Left ventricle myocardium inferior (tissue), 1 donor: Measurements from ENCODE around the gene METTL22. TPM values are rescaled to one million over a fixed set of nuclear protein-coding genes. Genes with fewer than 3 reads are reported as not detected.

Source experiments
- DNase-seq: peaks from one replicate; pipeline ENCODE4 v3.0.0-alpha.2; 2020
- H3K27ac ChIP-seq: fragments of 200-600 bp; replicated peaks from 2 replicates; pipeline ENCODE4 v1.8.0; 2021
- H3K27me3 ChIP-seq: fragments of 200-600 bp; 2 replicates; pipeline ENCODE4 v1.8.0; 2021; ENCODE audit warnings: low read depth
- H3K36me3 ChIP-seq: fragments of 200-600 bp; 2 replicates; pipeline ENCODE4 v1.8.0; 2021
- H3K4me1 ChIP-seq: fragments of 200-600 bp; 2 replicates; pipeline ENCODE4 v1.8.0; 2021
- H3K4me3 ChIP-seq: fragments of 200-600 bp; 2 replicates; pipeline ENCODE4 v1.8.0; 2021; ENCODE audit warnings: mild to moderate bottlenecking, moderate library complexity
- H3K9me3 ChIP-seq: fragments of 200-600 bp; replicated peaks from 2 replicates; pipeline ENCODE4 v1.8.0; 2021
- CTCF ChIP-seq: fragments of 200-600 bp; IDR thresholded peaks from 2 replicates; pipeline ENCODE4 v1.8.0; 2021; ENCODE audit warnings: antibody characterized with exemption, mild to moderate bottlenecking, borderline replicate concordance
- intact Hi-C: fragments of 100-400 bp; cut with micrococcal nuclease; formaldehyde crosslinking; loops from one replicate; pipeline ENCODE4 v1.11.0; 2022
- total RNA-seq: library from RNA; stranded (reverse); fragmentation: NEBNext Ultra II Directional; extraction: Animal tissue kit (Norgen Biotek cat#: 25700); gene quantifications from one replicate; pipeline ENCODE4 v1.2.1, GENCODE V29; 2021
- donor health status: DM: no; HTN: yes; CAD: no; lungs with severe emphysema.

Gene METTL22
- total RNA-seq, 1 donor from 2014 or later = 27.3 TPM

- no peaks in the 10 kb centered on the region for H3K36me3 ChIP-seq
- DNase-seq = no peak
- peaks cover 4% of the 10 kb centered on the region for H3K4me1 ChIP-seq
- no peak overlapping the region for H3K27ac ChIP-seq
- no peak for TF ChIP-seq CTCF
- peaks cover 28% of the 10 kb centered on the region for H3K9me3 ChIP-seq
- H3K27me3 ChIP-seq = peaks cover 41% of the 10 kb centered on the region
- intact Hi-C loops = no loop called here
- H3K4me3 ChIP-seq = no peak overlapping the region
Observed at GRCh38 chr16:8595783-8596182, 25.7 kb upstream of the METTL22 start.

- no peaks in the 10 kb centered on the region for H3K36me3 ChIP-seq
- intact Hi-C loops = no loop called here
- no peak for DNase-seq
- H3K4me3 ChIP-seq = no peak overlapping the region
- no peak for TF ChIP-seq CTCF
- H3K27ac ChIP-seq = no peak overlapping the region
- H3K9me3 ChIP-seq = peaks cover 32% of the 10 kb centered on the region
- H3K4me1 ChIP-seq = peaks cover 4% of the 10 kb centered on the region
- H3K27me3 ChIP-seq = peaks cover 37% of the 10 kb centered on the region
Observed at GRCh38 chr16:8596581-8596980, 24.9 kb upstream of the METTL22 start.

- Histone ChIP-seq H3K36me3 (no peaks in the 10 kb centered on the region), H3K9me3 (peaks cover 31% of the 10 kb centered on the region), H3K27me3 (peaks cover 2% of the 10 kb centered on the region), H3K4me1 (peaks cover 4% of the 10 kb centered on the region), H3K4me3 (no peak overlapping the region), H3K27ac (no peak overlapping the region)
- intact Hi-C loops = no loop called here
- DNase-seq = no peak
- TF ChIP-seq CTCF = no peak
Observed at GRCh38 chr16:8600144-8600775, 21.2 kb upstream of the METTL22 start.

GRCh38 chr16:8605554-8605953 is 15.9 kb upstream of the METTL22 start:
- no peaks in the 10 kb centered on the region for H3K36me3 ChIP-seq
- peaks cover 7% of the 10 kb centered on the region for H3K9me3 ChIP-seq
- no peak overlapping the region for H3K4me3 ChIP-seq
- TF ChIP-seq CTCF = no peak
- H3K27me3 ChIP-seq = peaks cover 33% of the 10 kb centered on the region
- intact Hi-C loops = no loop called here
- DNase-seq = no peak
- H3K4me1 ChIP-seq = no peaks in the 10 kb centered on the region
- no peak overlapping the region for H3K27ac ChIP-seq

GRCh38 chr16:8607214-8607613 is 14.3 kb upstream of the METTL22 start:
- DNase-seq = no peak

More at GRCh38 chr16:8607214-8607613, 14.3 kb upstream of the METTL22 start:
- peaks cover 42% of the 10 kb centered on the region for H3K27me3 ChIP-seq
- TF ChIP-seq CTCF = no peak
- no peak overlapping the region for H3K4me3 ChIP-seq
- no peaks in the 10 kb centered on the region for H3K9me3 ChIP-seq
- intact Hi-C loops = no loop called here
- H3K27ac ChIP-seq = no peak overlapping the region
- no peaks in the 10 kb centered on the region for H3K36me3 ChIP-seq
- no peaks in the 10 kb centered on the region for H3K4me1 ChIP-seq
